HuH-7 (cell line): Measurements from ENCODE around the gene GABRB1.

Source experiments
- DNase-seq: peaks from one replicate; pipeline ENCODE4 v3.0.0; 2011; ENCODE audit warnings: low spot score

Gene GABRB1

GRCh38 chr4:47049347-47049746 is 18.0 kb downstream of the GABRB1 start:
- no peak for DNase-seq

- no peak for DNase-seq
Measured at GRCh38 chr4:47050761-47051725, 19.7 kb downstream of the GABRB1 start.

- no peak for DNase-seq
Measured at GRCh38 chr4:47053485-47053884, 22.1 kb downstream of the GABRB1 start.

GRCh38 chr4:47054130-47054529 is 22.8 kb downstream of the GABRB1 start:
- no peak for DNase-seq

GRCh38 chr4:47057991-47058390 is 26.6 kb downstream of the GABRB1 start:
- no peak for DNase-seq

- DNase-seq = no peak
Measured at GRCh38 chr4:47060561-47060960, 29.2 kb downstream of the GABRB1 start.

GRCh38 chr4:47061435-47061834 is 30.1 kb downstream of the GABRB1 start:
- no peak for DNase-seq

- DNase-seq = no peak
Measured at GRCh38 chr4:47065051-47065481, 33.7 kb downstream of the GABRB1 start.

- no peak for DNase-seq
Measured at GRCh38 chr4:47068986-47069385, 37.6 kb downstream of the GABRB1 start.

- DNase-seq = no peak
Measured at GRCh38 chr4:47071901-47072341, 40.6 kb downstream of the GABRB1 start.

- DNase-seq = no peak
Measured at GRCh38 chr4:47073647-47074046, 42.3 kb downstream of the GABRB1 start.

- no peak for DNase-seq
Measured at GRCh38 chr4:47074816-47075215, 43.4 kb downstream of the GABRB1 start.

GRCh38 chr4:47075262-47075661 is 43.9 kb downstream of the GABRB1 start:
- no peak for DNase-seq

GRCh38 chr4:47075919-47076318 is 44.6 kb downstream of the GABRB1 start:
- DNase-seq = no peak

GRCh38 chr4:47084111-47084510 is 52.7 kb downstream of the GABRB1 start:
- no peak for DNase-seq

GRCh38 chr4:47084795-47085194 is 53.4 kb downstream of the GABRB1 start:
- no peak for DNase-seq

GRCh38 chr4:47088298-47088697 is 56.9 kb downstream of the GABRB1 start:
- no peak for DNase-seq

GRCh38 chr4:47095884-47096283 is 64.5 kb downstream of the GABRB1 start:
- no peak for DNase-seq

GRCh38 chr4:47101453-47101852 is 70.1 kb downstream of the GABRB1 start:
- DNase-seq = no peak

- no peak for DNase-seq
Measured at GRCh38 chr4:47104986-47105385, 73.6 kb downstream of the GABRB1 start.

- DNase-seq = no peak
Measured at GRCh38 chr4:47106561-47106960, 75.2 kb downstream of the GABRB1 start.

- peak; percentile 3 for DNase-seq
Measured at GRCh38 chr4:47109379-47109778, 78.0 kb downstream of the GABRB1 start.

GRCh38 chr4:47110546-47111132 is 79.3 kb downstream of the GABRB1 start:
- DNase-seq = no peak
